ENCODE measurements around the gene ZNF747. TPM values are rescaled to one million over a fixed set of nuclear protein-coding genes. Genes with fewer than 3 reads are reported as not detected.

The ZNF747 gene
- total RNA-seq, 1 experiment from 2014 or later: 10.9 TPM

DNA sequence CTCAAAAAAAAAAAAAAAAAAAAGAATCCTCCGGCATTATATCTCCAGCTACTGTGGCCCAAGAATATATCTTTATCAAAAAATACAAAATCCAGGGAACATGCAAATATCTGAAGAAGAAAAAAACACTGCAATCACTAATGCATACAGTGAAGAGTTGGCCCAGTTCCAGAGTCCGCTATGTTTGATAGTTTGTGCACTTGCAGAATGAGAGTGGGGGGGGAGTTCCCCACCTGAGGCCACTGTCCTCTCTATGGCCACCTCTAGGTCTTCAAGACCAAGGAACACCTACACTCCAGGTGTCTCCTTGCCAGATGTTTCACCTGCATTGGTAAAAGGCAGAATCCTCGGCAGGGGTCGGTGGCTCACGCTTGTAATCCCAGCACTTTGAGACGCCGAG lies 46.8 kb upstream of the ZNF747 start:
- Histone ChIP-seq H3K36me3 (ENCODE audit: control insufficient read depth, insufficient read depth, low read length) (no peaks in the 10 kb centered on the region), H3K27ac (ENCODE audit: low read length) (no peak overlapping the region), H3K9me3 (ENCODE audit: control insufficient read depth, insufficient read depth, low read depth, low read length) (no peaks in the 10 kb centered on the region), H3K27me3 (ENCODE audit: control insufficient read depth, insufficient read depth, low read length) (no peaks in the 10 kb centered on the region), H3K4me3 (ENCODE audit: low read depth in 2 of 2, low read length in 2 of 2) (no peak overlapping the region), H3K4me1 (ENCODE audit: control insufficient read depth, insufficient read depth, low read length) (no peaks in the 10 kb centered on the region; the same call in 1 of the 2 replicates)
- CTCF ChIA-PET: interaction anchor here (0.5 to 0.7 kb wide), 3 partner anchors 45 to 358 kb away, joined by 5 read pairs; no protein-coding TSS in a partner anchor
- POLR2A ChIA-PET: no interaction called here
- no TSS peak for BruUV-seq (replicated peaks)
- no peak for TF ChIP-seq POLR2AphosphoS5 (IDR thresholded peaks at IDR 0.05; ENCODE audit: low read depth, low read length)
- TF ChIP-seq TCF7L2 (IDR thresholded peaks at IDR 0.05; ENCODE audit: low read depth, low read length): no peak
- no peak for TF ChIP-seq SIN3A (IDR thresholded peaks at IDR 0.05; ENCODE audit: borderline replicate concordance, insufficient read depth, low read depth, low read length)
- in situ Hi-C loops (cut with HindIII; ENCODE audit: low pct_unique_long_range_greater_than_20kb, low sequenced_read_pairs): no loop called here
- DNase-seq (ENCODE audit: low read depth, low spot score): no peak
- intact Hi-C loops (cut with micrococcal nuclease; ENCODE audit: unreplicated experiment): no loop called here
- no peak for ATAC-seq

DNA sequence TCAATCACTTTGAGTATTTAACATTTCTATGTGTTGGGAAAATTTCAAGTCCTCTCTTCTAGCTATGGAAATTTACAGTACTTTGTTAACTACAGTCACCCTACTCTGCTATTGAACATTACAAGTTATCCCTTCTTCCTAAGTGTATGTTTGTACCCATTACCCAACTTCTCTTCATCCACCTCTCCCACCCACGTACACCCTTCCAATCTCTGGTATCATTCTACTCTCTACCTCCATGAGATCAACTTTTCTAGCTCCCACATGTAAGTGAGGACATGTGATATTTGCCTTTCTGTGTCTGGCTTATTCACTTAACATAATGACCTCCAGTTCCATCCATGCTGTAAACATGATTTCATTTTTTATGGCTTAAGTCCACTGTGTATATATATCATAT lies 40.0 kb upstream of the ZNF747 start:
- Histone ChIP-seq H3K27ac (ENCODE audit: low read length) (no peak overlapping the region), H3K36me3 (ENCODE audit: control insufficient read depth, insufficient read depth, low read length) (no peaks in the 10 kb centered on the region), H3K4me1 (ENCODE audit: control insufficient read depth, insufficient read depth, low read length) (peaks cover 6% of the 10 kb centered on the region), H3K9me3 (ENCODE audit: control insufficient read depth, insufficient read depth, low read depth, low read length) (no peaks in the 10 kb centered on the region), H3K27me3 (ENCODE audit: control insufficient read depth, insufficient read depth, low read length) (no peaks in the 10 kb centered on the region), H3K4me3 (ENCODE audit: low read depth in 2 of 2, low read length in 2 of 2) (no peak overlapping the region)
- POLR2A ChIA-PET: interaction anchor here (0.7 kb wide), 1 partner anchor 59 kb away, joined by 3 read pairs; no protein-coding TSS in a partner anchor
- CTCF ChIA-PET: interaction anchor here (0.6 kb wide), 1 partner anchor 26 kb away, joined by 3 read pairs; no protein-coding TSS in a partner anchor
- in situ Hi-C loops (cut with HindIII; ENCODE audit: low pct_unique_long_range_greater_than_20kb, low sequenced_read_pairs) (no loop called here), intact Hi-C loops (cut with micrococcal nuclease; ENCODE audit: unreplicated experiment) (no loop called here)
- no peak for DNase-seq (ENCODE audit: low read depth, low spot score)
- TF ChIP-seq TCF7L2 (IDR thresholded peaks at IDR 0.05; ENCODE audit: low read depth, low read length) (no peak), POLR2AphosphoS5 (IDR thresholded peaks at IDR 0.05; ENCODE audit: low read depth, low read length) (no peak), SIN3A (IDR thresholded peaks at IDR 0.05; ENCODE audit: borderline replicate concordance, insufficient read depth, low read depth, low read length) (no peak)
- TF ChIP-seq, protein P1, sequence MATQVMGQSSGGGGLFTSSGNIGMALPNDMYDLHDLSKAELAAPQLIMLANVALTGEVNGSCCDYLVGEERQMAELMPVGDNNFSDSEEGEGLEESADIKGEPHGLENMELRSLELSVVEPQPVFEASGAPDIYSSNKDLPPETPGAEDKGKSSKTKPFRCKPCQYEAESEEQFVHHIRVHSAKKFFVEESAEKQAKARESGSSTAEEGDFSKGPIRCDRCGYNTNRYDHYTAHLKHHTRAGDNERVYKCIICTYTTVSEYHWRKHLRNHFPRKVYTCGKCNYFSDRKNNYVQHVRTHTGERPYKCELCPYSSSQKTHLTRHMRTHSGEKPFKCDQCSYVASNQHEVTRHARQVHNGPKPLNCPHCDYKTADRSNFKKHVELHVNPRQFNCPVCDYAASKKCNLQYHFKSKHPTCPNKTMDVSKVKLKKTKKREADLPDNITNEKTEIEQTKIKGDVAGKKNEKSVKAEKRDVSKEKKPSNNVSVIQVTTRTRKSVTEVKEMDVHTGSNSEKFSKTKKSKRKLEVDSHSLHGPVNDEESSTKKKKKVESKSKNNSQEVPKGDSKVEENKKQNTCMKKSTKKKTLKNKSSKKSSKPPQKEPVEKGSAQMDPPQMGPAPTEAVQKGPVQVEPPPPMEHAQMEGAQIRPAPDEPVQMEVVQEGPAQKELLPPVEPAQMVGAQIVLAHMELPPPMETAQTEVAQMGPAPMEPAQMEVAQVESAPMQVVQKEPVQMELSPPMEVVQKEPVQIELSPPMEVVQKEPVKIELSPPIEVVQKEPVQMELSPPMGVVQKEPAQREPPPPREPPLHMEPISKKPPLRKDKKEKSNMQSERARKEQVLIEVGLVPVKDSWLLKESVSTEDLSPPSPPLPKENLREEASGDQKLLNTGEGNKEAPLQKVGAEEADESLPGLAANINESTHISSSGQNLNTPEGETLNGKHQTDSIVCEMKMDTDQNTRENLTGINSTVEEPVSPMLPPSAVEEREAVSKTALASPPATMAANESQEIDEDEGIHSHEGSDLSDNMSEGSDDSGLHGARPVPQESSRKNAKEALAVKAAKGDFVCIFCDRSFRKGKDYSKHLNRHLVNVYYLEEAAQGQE (IDR thresholded peaks at IDR 0.05; ENCODE audit: insufficient read depth in 1 of 2, low read depth in 2 of 2, low read length in 1 of 2): no peak
- TF ChIP-seq, protein P2, sequence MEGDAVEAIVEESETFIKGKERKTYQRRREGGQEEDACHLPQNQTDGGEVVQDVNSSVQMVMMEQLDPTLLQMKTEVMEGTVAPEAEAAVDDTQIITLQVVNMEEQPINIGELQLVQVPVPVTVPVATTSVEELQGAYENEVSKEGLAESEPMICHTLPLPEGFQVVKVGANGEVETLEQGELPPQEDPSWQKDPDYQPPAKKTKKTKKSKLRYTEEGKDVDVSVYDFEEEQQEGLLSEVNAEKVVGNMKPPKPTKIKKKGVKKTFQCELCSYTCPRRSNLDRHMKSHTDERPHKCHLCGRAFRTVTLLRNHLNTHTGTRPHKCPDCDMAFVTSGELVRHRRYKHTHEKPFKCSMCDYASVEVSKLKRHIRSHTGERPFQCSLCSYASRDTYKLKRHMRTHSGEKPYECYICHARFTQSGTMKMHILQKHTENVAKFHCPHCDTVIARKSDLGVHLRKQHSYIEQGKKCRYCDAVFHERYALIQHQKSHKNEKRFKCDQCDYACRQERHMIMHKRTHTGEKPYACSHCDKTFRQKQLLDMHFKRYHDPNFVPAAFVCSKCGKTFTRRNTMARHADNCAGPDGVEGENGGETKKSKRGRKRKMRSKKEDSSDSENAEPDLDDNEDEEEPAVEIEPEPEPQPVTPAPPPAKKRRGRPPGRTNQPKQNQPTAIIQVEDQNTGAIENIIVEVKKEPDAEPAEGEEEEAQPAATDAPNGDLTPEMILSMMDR (IDR thresholded peaks at IDR 0.05): no peak
- no TSS peak for BruUV-seq (replicated peaks)
- ATAC-seq: no peak
